ENCODE results near the gene FAAP20. TPM values are rescaled to one million over a fixed set of nuclear protein-coding genes. Genes with fewer than 3 reads are reported as not detected.

The FAAP20 gene
- total RNA-seq, 1 experiment from 2014 or later: 36.3 TPM

GRCh38 chr1:2216767-2217058 is 22.1 kb upstream of the FAAP20 start:
- Mint-ChIP-seq H3K36me3 (ENCODE audit: insufficient read depth, unreplicated experiment) (peaks cover 6% of the 10 kb centered on the region), H3K4me1 (ENCODE audit: low read depth, unreplicated experiment) (no peaks in the 10 kb centered on the region), H3K9me3 (ENCODE audit: low read depth, unreplicated experiment) (peaks cover 4% of the 10 kb centered on the region), H3K27ac (ENCODE audit: unreplicated experiment) (no peak overlapping the region), H3K4me3 (ENCODE audit: low read depth, unreplicated experiment) (no peak overlapping the region), H3K27me3 (ENCODE audit: unreplicated experiment) (no peaks in the 10 kb centered on the region)
- intact Hi-C loops (cut with micrococcal nuclease; ENCODE audit: unreplicated experiment): no loop called here
- no peak for TF ChIP-seq CTCF (IDR thresholded peaks at IDR 0.05; ENCODE audit: unreplicated experiment)
- BruUV-seq (replicated peaks): no TSS peak
- CTCF ChIA-PET: no interaction called here
- DNase-seq: no peak

- intact Hi-C loops (cut with micrococcal nuclease; ENCODE audit: unreplicated experiment): no loop called here
- CTCF ChIA-PET: no interaction called here
- H3K9me3 Mint-ChIP-seq (ENCODE audit: low read depth, unreplicated experiment): peaks cover 4% of the 10 kb centered on the region
- H3K4me3 Mint-ChIP-seq (ENCODE audit: low read depth, unreplicated experiment): no peak overlapping the region
- no peaks in the 10 kb centered on the region for H3K4me1 Mint-ChIP-seq (ENCODE audit: low read depth, unreplicated experiment)
- no peak for TF ChIP-seq CTCF (IDR thresholded peaks at IDR 0.05; ENCODE audit: unreplicated experiment)
- H3K36me3 Mint-ChIP-seq (ENCODE audit: insufficient read depth, unreplicated experiment): peaks cover 6% of the 10 kb centered on the region
- no peaks in the 10 kb centered on the region for H3K27me3 Mint-ChIP-seq (ENCODE audit: unreplicated experiment)
- no peak for DNase-seq
- BruUV-seq (replicated peaks): no TSS peak
- no peak overlapping the region for H3K27ac Mint-ChIP-seq (ENCODE audit: unreplicated experiment)
These were observed 21.6 kb upstream of the FAAP20 start for GRCh38 chr1:2215909-2216766.

GRCh38 chr1:2215329-2215728 is 20.8 kb upstream of the FAAP20 start:
- Mint-ChIP-seq H3K9me3 (ENCODE audit: low read depth, unreplicated experiment) (peaks cover 4% of the 10 kb centered on the region), H3K4me1 (ENCODE audit: low read depth, unreplicated experiment) (no peaks in the 10 kb centered on the region), H3K4me3 (ENCODE audit: low read depth, unreplicated experiment) (no peak overlapping the region), H3K27me3 (ENCODE audit: unreplicated experiment) (no peaks in the 10 kb centered on the region), H3K27ac (ENCODE audit: unreplicated experiment) (no peak overlapping the region), H3K36me3 (ENCODE audit: insufficient read depth, unreplicated experiment) (peaks cover 6% of the 10 kb centered on the region)
- CTCF ChIA-PET: no interaction called here
- no peak for TF ChIP-seq CTCF (IDR thresholded peaks at IDR 0.05; ENCODE audit: unreplicated experiment)
- no peak for DNase-seq
- intact Hi-C loops (cut with micrococcal nuclease; ENCODE audit: unreplicated experiment): no loop called here
- no TSS peak for BruUV-seq (replicated peaks)

DNA sequence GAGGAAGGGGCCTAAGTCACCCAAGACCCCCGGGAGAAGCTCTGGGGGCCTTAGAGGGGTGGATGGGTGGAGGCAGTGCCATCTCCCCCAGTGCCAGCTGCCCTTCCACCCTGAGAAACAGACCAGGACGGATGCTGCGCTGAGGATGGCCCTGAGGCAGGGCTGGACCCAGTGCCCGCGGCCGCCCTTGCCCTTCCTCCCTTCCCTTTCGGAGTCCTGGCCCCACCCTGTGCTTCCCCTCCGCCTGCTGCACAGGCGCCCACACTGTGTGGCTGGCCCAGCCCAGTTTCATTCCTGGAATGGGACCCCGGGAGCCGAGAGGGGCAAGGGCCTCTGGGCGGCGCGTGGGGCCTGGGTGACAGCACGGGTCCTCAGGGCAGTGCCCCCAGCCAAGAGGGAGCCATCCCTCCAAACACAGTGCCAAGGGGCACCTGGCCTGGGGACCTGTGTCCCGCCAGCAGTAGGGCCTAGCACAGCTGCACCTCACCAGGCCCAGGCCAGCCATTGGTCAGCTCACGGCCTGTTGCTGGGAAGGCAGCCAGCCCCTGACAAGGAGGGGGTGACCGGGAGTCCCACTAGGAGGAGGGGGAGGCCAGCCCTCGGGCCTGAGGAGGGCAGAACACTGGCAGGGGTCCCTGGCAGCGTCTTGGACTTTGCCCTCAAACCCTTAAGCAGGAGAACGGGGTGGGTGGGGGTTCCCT is 20.1 kb upstream of the FAAP20 start:
- H3K4me3 Mint-ChIP-seq (ENCODE audit: low read depth, unreplicated experiment): no peak overlapping the region
- no peaks in the 10 kb centered on the region for H3K4me1 Mint-ChIP-seq (ENCODE audit: low read depth, unreplicated experiment)
- no peak for DNase-seq
- intact Hi-C loops (cut with micrococcal nuclease; ENCODE audit: unreplicated experiment): no loop called here
- H3K9me3 Mint-ChIP-seq (ENCODE audit: low read depth, unreplicated experiment): peaks cover 4% of the 10 kb centered on the region
- no peak overlapping the region for H3K27ac Mint-ChIP-seq (ENCODE audit: unreplicated experiment)
- no peaks in the 10 kb centered on the region for H3K27me3 Mint-ChIP-seq (ENCODE audit: unreplicated experiment)
- H3K36me3 Mint-ChIP-seq (ENCODE audit: insufficient read depth, unreplicated experiment): peaks cover 6% of the 10 kb centered on the region
- no TSS peak for BruUV-seq (replicated peaks)
- TF ChIP-seq CTCF (IDR thresholded peaks at IDR 0.05; ENCODE audit: unreplicated experiment): no peak
- CTCF ChIA-PET: no interaction called here

All from Calu3 (cell line).